Parietal lobe (tissue), 2 donors: ENCODE results near the gene OR2L5. TPM values are rescaled to one million over a fixed set of nuclear protein-coding genes. Genes with fewer than 3 reads are reported as not detected.

Experiments used
- small RNA-seq: library from RNA; depleted of rRNA; stranded (forward); fragments of <200 nt; gene quantifications from one replicate; pipeline ENCODE3, GENCODE V24; 2014; ENCODE audit warnings: low replicate concordance
- total RNA-seq: library from RNA; depleted of rRNA; stranded (reverse); fragments of >200 nt; gene quantifications from one replicate; pipeline ENCODE4 v1.2.3, GENCODE V29; 2014

Gene OR2L5
- total RNA-seq: 3.1 TPM

GRCh38 chr1:248013229-248013710 lies at the start of gene OR2L5:
Gene OR2L5, plus strand, starts transcription at chr1:248013660. Its CDS starts 8,288 bp downstream, at chr1:248021948.

GRCh38 chr1:247964933-247965332 lies 48.5 kb upstream of the OR2L5 start, which contains the start of gene OR2AK2:
Gene OR2AK2, plus strand, starts transcription at chr1:247965233. Its CDS starts 144 bp downstream, at chr1:247965377.

GRCh38 chr1:248029770-248030169 lies 16.3 kb downstream of the OR2L5 start, which contains the start of gene OR2L2:
Gene OR2L2, plus strand, starts transcription at chr1:248030070. Its CDS starts 8,198 bp downstream, at chr1:248038268.

GRCh38 chr1:248046536-248046935 lies 33.1 kb downstream of the OR2L5 start, which contains the start of gene OR2L3:
Gene OR2L3, plus strand, starts transcription at chr1:248046836. Its CDS starts 13,846 bp downstream, at chr1:248060682.

Small RNA genes lying within 50 kb of the gene (small RNA-seq; reads per million reads assigned to genes)
- gene RF00019: not detected

Other genes with a start within 250 kb of the OR2L5 start
- not detected for gene OR14A16, start 189.5 kb upstream of the OR2L5 start, total RNA-seq
- not detected for gene OR11L1, start 171.8 kb upstream of the OR2L5 start, total RNA-seq
- 5.3 TPM for gene TRIM58, start 156.5 kb upstream of the OR2L5 start, total RNA-seq
- 6.3 TPM for gene OR2W3, start 118.1 kb upstream of the OR2L5 start, total RNA-seq
- gene OR2T8, start 93.4 kb upstream of the OR2L5 start, total RNA-seq: 0.94 TPM
- not detected for gene OR2AJ1, start 88.8 kb upstream of the OR2L5 start, total RNA-seq
- 5.0 TPM for gene OR2L8, start 64.8 kb upstream of the OR2L5 start, total RNA-seq
- gene OR2AK2, start 48.4 kb upstream of the OR2L5 start, total RNA-seq: 6.6 TPM
- gene OR2L2, start 16.4 kb downstream of the OR2L5 start, total RNA-seq: 1.6 TPM
- 2.8 TPM for gene OR2L3, start 33.2 kb downstream of the OR2L5 start, total RNA-seq
- gene OR2L13, start 81.5 kb downstream of the OR2L5 start, total RNA-seq: 1.9 TPM
- gene OR2M5, start 131.5 kb downstream of the OR2L5 start, total RNA-seq: not detected
- gene OR2M2, start 161.2 kb downstream of the OR2L5 start, total RNA-seq: not detected
- 0.63 TPM for gene OR2M3, start 183.6 kb downstream of the OR2L5 start, total RNA-seq
- gene OR2M4, start 217.8 kb downstream of the OR2L5 start, total RNA-seq: 0.31 TPM